A549 (cell line): Measurements from ENCODE around the gene MYBPHL. TPM values are rescaled to one million over a fixed set of nuclear protein-coding genes. Genes with fewer than 3 reads are reported as not detected.

ENCODE experiments used
- ATAC-seq, 2 experiments: fragments of 200-7000 bp in 1 of 2; fragments of >200 bp in 1 of 2; cut with Nextera tagmentation in 1 of 2; cut with Tn5 transposase in 1 of 2; 3 replicates each; pipeline versions ENCODE4 v1.8.0 to v1.9.1; 2018 to 2020; ENCODE audit warnings: mild to moderate bottlenecking in 1 of 2, moderate library complexity in 1 of 2
- CTCF ChIA-PET: fragments of 300-600 bp; sonication (Branson Sonifier 250); formaldehyde crosslinking; extraction: SDS; loops from one replicate; lab custom pipeline; 2021; ENCODE audit warnings: antibody characterized with exemption, inconsistent platforms; lab: Yijun Ruan, JAX
- POLR2A ChIA-PET: fragments of 350-600 bp; formaldehyde crosslinking; extraction: SDS; loops from one replicate; lab custom pipeline; 2021; ENCODE audit warnings: antibody characterized with exemption, inconsistent platforms; lab: Yijun Ruan, JAX
- DNase-seq, 2 experiments: peaks; one replicate each; pipeline versions ENCODE4 v3.0.0 to v3.0.0-alpha.2; 2011 to 2016; ENCODE audit warnings: low read depth in 1 of 2, low spot score in 1 of 2
- FAIRE-seq: peaks from 2 replicates; lab custom pipeline; 2011; peaks lifted over from hg19 to GRCh38; lab: Jason Lieb, UNC
- H3K27ac ChIP-seq, 2 experiments: fragments of >200 bp; sonication (Bioruptor Twin); formaldehyde crosslinking; 3 replicates each; pipeline ENCODE4 v1.5.1; 2016 to 2017
- H3K4me1 ChIP-seq: fragments of >200 bp; sonication (Bioruptor Twin); formaldehyde crosslinking; 3 replicates; pipeline ENCODE4 v1.6.1; 2016
- H3K4me2 ChIP-seq: fragments of >200 bp; sonication (Bioruptor Twin); formaldehyde crosslinking; 3 replicates; pipeline ENCODE4 v1.6.1; 2016
- H3K4me3 ChIP-seq: fragments of >200 bp; sonication (Bioruptor Twin); formaldehyde crosslinking; 3 replicates; pipeline ENCODE4 v1.5.1; 2016
- H3K9me3 ChIP-seq: fragments of >200 bp; sonication (Bioruptor Twin); formaldehyde crosslinking; 3 replicates; pipeline ENCODE4 v1.6.1; 2016
- CHD4 ChIP-seq: fragments of 200-600 bp; sonication (generic); IDR thresholded peaks from 2 replicates; pipeline ENCODE4 v1.6.1; 2016; ENCODE audit warnings: antibody characterized with exemption, mild to moderate bottlenecking, borderline replicate concordance
- ELK1 ChIP-seq: fragments of 150-350 bp; IDR thresholded peaks from 2 replicates; pipeline ENCODE4 v1.6.1; 2014; ENCODE audit warnings: low read depth, mild to moderate bottlenecking, low read length
- ESRRA ChIP-seq: fragments of 150-350 bp; IDR thresholded peaks from 2 replicates; pipeline ENCODE4 v1.6.1; 2014; ENCODE audit warnings: mild to moderate bottlenecking, low read length, borderline replicate concordance
- HDAC2 ChIP-seq: fragments of 200-600 bp; sonication (generic); IDR thresholded peaks from 2 replicates; pipeline ENCODE4 v1.6.1; 2016
- HOXA7 ChIP-seq: fragments of 250-450 bp; sonication (Bioruptor Pico); IDR thresholded peaks from 2 replicates; pipeline ENCODE4 v1.5.0; 2020; ENCODE audit warnings: mild to moderate bottlenecking, moderate library complexity
- HOXB5 ChIP-seq: fragments of 250-450 bp; sonication (Bioruptor Pico); IDR thresholded peaks from 2 replicates; pipeline ENCODE4 v1.5.0; 2020; ENCODE audit warnings: mild to moderate bottlenecking, moderate library complexity
- JUNB ChIP-seq: fragments of >200 bp; sonication (Bioruptor Twin); formaldehyde crosslinking; IDR thresholded peaks from 2 replicates; pipeline ENCODE4 v1.6.1; 2016
- KDM1A ChIP-seq: fragments of 200-600 bp; sonication (generic); IDR thresholded peaks from 2 replicates; pipeline ENCODE4 v1.6.1; 2016; ENCODE audit warnings: low read depth, mild to moderate bottlenecking
- MAX ChIP-seq: IDR thresholded peaks from 2 replicates; pipeline ENCODE4 v1.6.1; 2012
- MAZ ChIP-seq: fragments of 150-350 bp; IDR thresholded peaks from 2 replicates; pipeline ENCODE4 v1.6.1; 2014; ENCODE audit warnings: antibody characterized with exemption, low read depth, low read length, borderline replicate concordance
- POLR2AphosphoS2 ChIP-seq: conservative IDR thresholded peaks from 2 replicates; pipeline ENCODE4 v1.6.1; 2012; ENCODE audit warnings: low read length, improper control_type of control experiment, inconsistent platforms
- RAD21 ChIP-seq, 2 experiments: fragments of >200 bp in 1 of 2; sonication (Bioruptor Twin) in 1 of 2; formaldehyde crosslinking in 1 of 2; IDR thresholded peaks in 1 of 2; conservative IDR thresholded peaks in 1 of 2; 2 replicates in 1 of 2; 3 replicates in 1 of 2; pipeline ENCODE4 v1.6.1; 2012 to 2018; ENCODE audit warnings: inconsistent platforms in 1 of 2
- RARB ChIP-seq: fragments of 250-450 bp; sonication (Bioruptor Pico); IDR thresholded peaks from 2 replicates; pipeline ENCODE4 v1.8.0; 2021; ENCODE audit warnings: mild to moderate bottlenecking, moderate library complexity
- SMC3 ChIP-seq: fragments of >200 bp; sonication (Bioruptor Twin); formaldehyde crosslinking; IDR thresholded peaks from 3 replicates; pipeline ENCODE4 v1.6.1; 2018; ENCODE audit warnings: inconsistent platforms
- TP53 ChIP-seq: fragments of 250-450 bp; sonication (Bioruptor Pico); IDR thresholded peaks from 2 replicates; pipeline ENCODE4 v1.5.0; 2021; ENCODE audit warnings: mild to moderate bottlenecking, moderate library complexity
- ZNF302 ChIP-seq: fragments of 250-450 bp; sonication (Bioruptor Pico); IDR thresholded peaks from 2 replicates; pipeline ENCODE4 v1.9.0; 2021; ENCODE audit warnings: inconsistent platforms, mild to moderate bottlenecking, moderate library complexity
- ZSCAN20 ChIP-seq: fragments of 250-450 bp; sonication (Bioruptor Pico); IDR thresholded peaks from 2 replicates; pipeline ENCODE4 v1.8.0; 2022; ENCODE audit warnings: mild to moderate bottlenecking, moderate library complexity
- WGBS: methylation state at CpG from one replicate; pipeline ENCODE4 v1.1.6; 2017; ENCODE audit errors: missing lambda C conversion rate; 5-methylcytosine and 5-hydroxymethylcytosine counted together
- polyA plus RNA-seq, 4 experiments: library from polyadenylated mRNA; depleted of rRNA in 3 of 4; stranded (reverse); fragments of >200 nt; fragmentation: RNase III in 1 of 4; extraction: RNeasy Plus Mini Kit Qiagen cat#74134 plus additional on column Dnase treatment in 1 of 4; gene quantifications; 2 replicates in 3 of 4; 3 replicates in 1 of 4; pipeline ENCODE4 v1.2.3, GENCODE V29; 2011 to 2017

Gene MYBPHL
- polyA plus RNA-seq, 2 of the 4 experiments (the other 2 are of a cell fraction): not detected

- peaks cover 20% of the 10 kb centered on the region for H3K4me1 ChIP-seq
Observed at GRCh38 chr1:109251277-109252166, 55.3 kb downstream of the MYBPHL start.

GRCh38 chr1:109250454-109251276, 56.1 kb downstream of the MYBPHL start:
- Histone ChIP-seq H3K4me2 (peak overlapping the region; percentile 86), H3K4me1 (peaks cover 20% of the 10 kb centered on the region), H3K4me3 (no peak overlapping the region; the same call in 2 of the 3 replicates), H3K27ac (no peak overlapping the region), H3K9me3 (no peaks in the 10 kb centered on the region)
- CTCF ChIA-PET: interaction anchor here (0.7 to 1.9 kb wide), 4 partner anchors 13 to 282 kb away, joined by 3 to 6 read pairs (median 4); no protein-coding TSS in a partner anchor
- WGBS: 93% methylated on average over 17 of the region's 33 CpGs
- ATAC-seq (no peak), DNase-seq (no peak), FAIRE-seq (no peak)
- POLR2A ChIA-PET: interaction anchor here (0.6 to 1.1 kb wide), 2 partner anchors 23 to 147 kb away, joined by 3 read pairs; partner anchors contain the start of gene SORT1
- no peak for TF ChIP-seq RARB
- TF ChIP-seq JUNB: no peak
- no peak for TF ChIP-seq ZNF302 (CRISPR knock-in tag)
- no peak for TF ChIP-seq RAD21 (conservative IDR thresholded peaks at IDR 0.05 in 1 of 2, IDR thresholded peaks at IDR 0.05 in 1 of 2)
- TF ChIP-seq ZSCAN20: no peak
- no peak for TF ChIP-seq CHD4
- no peak for TF ChIP-seq SMC3
- no peak for TF ChIP-seq HOXA7 (CRISPR knock-in tag)
- no peak for TF ChIP-seq HDAC2
- TF ChIP-seq MAZ: no peak
- TF ChIP-seq MAX: no peak
- TF ChIP-seq KDM1A: no peak
- no peak for TF ChIP-seq POLR2AphosphoS2

More at GRCh38 chr1:109251277-109252166, 55.3 kb downstream of the MYBPHL start:
- Histone ChIP-seq H3K27ac (no peak overlapping the region), H3K9me3 (no peaks in the 10 kb centered on the region), H3K4me3 (no peak overlapping the region), H3K4me2 (no peak overlapping the region)
- CTCF ChIA-PET: interaction anchor here (0.6 to 4.6 kb wide), 6 partner anchors 9 to 281 kb away, joined by 3 to 29 read pairs (median 6); partner anchors contain the start of gene SORT1
- TF ChIP-seq TP53: no peak
- no peak for TF ChIP-seq RAD21 (conservative IDR thresholded peaks at IDR 0.05 in 1 of 2, IDR thresholded peaks at IDR 0.05 in 1 of 2)
- no peak for TF ChIP-seq HOXB5
- no peak for TF ChIP-seq ELK1
- TF ChIP-seq HDAC2: no peak
- no peak for TF ChIP-seq RARB
- no peak for TF ChIP-seq SMC3
- ATAC-seq: no peak
- no peak for FAIRE-seq
- POLR2A ChIA-PET: no interaction called here
- 92% methylated on average over 23 of the region's 32 CpGs for WGBS
- no peak for DNase-seq

- H3K4me3 ChIP-seq: peak overlapping the region; percentile 74
- H3K27ac ChIP-seq: peak overlapping the region; percentile 75 to 95
- peak overlapping the region; percentile 86 for H3K4me2 ChIP-seq
- peaks cover 19% of the 10 kb centered on the region for H3K4me1 ChIP-seq
- no peaks in the 10 kb centered on the region for H3K9me3 ChIP-seq
- WGBS: 60% methylated on average over 2 of the region's 80 CpGs
- CTCF ChIA-PET: interaction anchor here (0.7 to 1.9 kb wide), 4 partner anchors 14 to 283 kb away, joined by 3 to 6 read pairs (median 4); no protein-coding TSS in a partner anchor
- no peak for DNase-seq
- ATAC-seq: peak; percentile 42 to 56
- no peak for TF ChIP-seq RARB
- TF ChIP-seq ESRRA: no peak
- no peak for TF ChIP-seq POLR2AphosphoS2
- no peak for FAIRE-seq
- POLR2A ChIA-PET: interaction anchor here (0.6 to 1.1 kb wide), 2 partner anchors 22 to 148 kb away, joined by 3 read pairs; partner anchors contain the start of gene SORT1
Observed at GRCh38 chr1:109249654-109250401, 57.0 kb downstream of the MYBPHL start.
